ENCODE measurements around the gene ZNF217.

The ZNF217 gene

DNA sequence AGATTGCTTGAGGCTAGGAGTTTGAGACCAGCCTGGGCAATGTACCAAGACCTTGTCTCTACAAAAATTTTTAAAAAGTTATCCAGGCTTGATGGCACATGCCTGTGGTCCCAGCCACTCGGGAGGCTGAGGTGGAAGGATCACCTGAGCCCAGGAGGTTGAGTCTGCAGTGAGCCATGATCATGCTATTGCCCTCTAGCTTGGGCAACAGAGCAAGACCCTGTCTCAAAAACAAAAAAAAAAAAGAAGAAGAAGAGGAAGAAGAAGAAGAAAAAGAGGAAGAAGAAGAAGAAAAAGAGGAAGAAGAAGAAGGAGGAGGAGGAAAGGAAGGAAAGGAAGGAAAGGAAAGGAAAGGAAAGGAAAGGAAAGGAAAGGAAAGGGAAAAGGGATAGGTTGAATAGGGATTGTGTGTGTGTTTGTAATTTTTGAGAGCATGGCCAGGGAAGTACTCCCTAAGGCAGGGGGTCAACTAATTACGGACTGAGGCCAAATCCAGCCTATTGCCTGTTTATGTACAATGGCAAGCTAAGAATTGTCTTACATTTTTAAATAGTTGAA, 43.0 kb upstream of the ZNF217 start:
- no peak for TF ChIP-seq EP300 (IDR thresholded peaks at IDR 0.05; ENCODE audit: borderline replicate concordance)
- no peak for TF ChIP-seq EGR1 (IDR thresholded peaks at IDR 0.05)
- TF ChIP-seq NFIC (IDR thresholded peaks at IDR 0.05), result no peak
- TF ChIP-seq TCF12 (IDR thresholded peaks at IDR 0.05; ENCODE audit: low read depth), result no peak
- TF ChIP-seq, protein P1, sequence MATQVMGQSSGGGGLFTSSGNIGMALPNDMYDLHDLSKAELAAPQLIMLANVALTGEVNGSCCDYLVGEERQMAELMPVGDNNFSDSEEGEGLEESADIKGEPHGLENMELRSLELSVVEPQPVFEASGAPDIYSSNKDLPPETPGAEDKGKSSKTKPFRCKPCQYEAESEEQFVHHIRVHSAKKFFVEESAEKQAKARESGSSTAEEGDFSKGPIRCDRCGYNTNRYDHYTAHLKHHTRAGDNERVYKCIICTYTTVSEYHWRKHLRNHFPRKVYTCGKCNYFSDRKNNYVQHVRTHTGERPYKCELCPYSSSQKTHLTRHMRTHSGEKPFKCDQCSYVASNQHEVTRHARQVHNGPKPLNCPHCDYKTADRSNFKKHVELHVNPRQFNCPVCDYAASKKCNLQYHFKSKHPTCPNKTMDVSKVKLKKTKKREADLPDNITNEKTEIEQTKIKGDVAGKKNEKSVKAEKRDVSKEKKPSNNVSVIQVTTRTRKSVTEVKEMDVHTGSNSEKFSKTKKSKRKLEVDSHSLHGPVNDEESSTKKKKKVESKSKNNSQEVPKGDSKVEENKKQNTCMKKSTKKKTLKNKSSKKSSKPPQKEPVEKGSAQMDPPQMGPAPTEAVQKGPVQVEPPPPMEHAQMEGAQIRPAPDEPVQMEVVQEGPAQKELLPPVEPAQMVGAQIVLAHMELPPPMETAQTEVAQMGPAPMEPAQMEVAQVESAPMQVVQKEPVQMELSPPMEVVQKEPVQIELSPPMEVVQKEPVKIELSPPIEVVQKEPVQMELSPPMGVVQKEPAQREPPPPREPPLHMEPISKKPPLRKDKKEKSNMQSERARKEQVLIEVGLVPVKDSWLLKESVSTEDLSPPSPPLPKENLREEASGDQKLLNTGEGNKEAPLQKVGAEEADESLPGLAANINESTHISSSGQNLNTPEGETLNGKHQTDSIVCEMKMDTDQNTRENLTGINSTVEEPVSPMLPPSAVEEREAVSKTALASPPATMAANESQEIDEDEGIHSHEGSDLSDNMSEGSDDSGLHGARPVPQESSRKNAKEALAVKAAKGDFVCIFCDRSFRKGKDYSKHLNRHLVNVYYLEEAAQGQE (IDR thresholded peaks at IDR 0.05; ENCODE audit: low read depth), result no peak
- TF ChIP-seq FOXM1 (IDR thresholded peaks at IDR 0.05; ENCODE audit: borderline replicate concordance, low read depth), result no peak
- no peak for TF ChIP-seq TAF1 (IDR thresholded peaks at IDR 0.05; ENCODE audit: low read depth)
- no peak for TF ChIP-seq TEAD4 (IDR thresholded peaks at IDR 0.05)
- no peak for TF ChIP-seq CREB1 (IDR thresholded peaks at IDR 0.05; ENCODE audit: low read depth)
- TF ChIP-seq, protein P2, sequence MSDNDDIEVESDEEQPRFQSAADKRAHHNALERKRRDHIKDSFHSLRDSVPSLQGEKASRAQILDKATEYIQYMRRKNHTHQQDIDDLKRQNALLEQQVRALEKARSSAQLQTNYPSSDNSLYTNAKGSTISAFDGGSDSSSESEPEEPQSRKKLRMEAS (IDR thresholded peaks at IDR 0.05), result no peak
- TF ChIP-seq YY1 (IDR thresholded peaks at IDR 0.05; ENCODE audit: low read depth), result no peak
- TF ChIP-seq ZBTB7A (IDR thresholded peaks at IDR 0.05; ENCODE audit: low read depth), result no peak
- no peak for TF ChIP-seq RAD21 (IDR thresholded peaks at IDR 0.05; ENCODE audit: low read depth)
- TF ChIP-seq CEBPB (IDR thresholded peaks at IDR 0.05), result no peak
- TF ChIP-seq, protein P3, sequence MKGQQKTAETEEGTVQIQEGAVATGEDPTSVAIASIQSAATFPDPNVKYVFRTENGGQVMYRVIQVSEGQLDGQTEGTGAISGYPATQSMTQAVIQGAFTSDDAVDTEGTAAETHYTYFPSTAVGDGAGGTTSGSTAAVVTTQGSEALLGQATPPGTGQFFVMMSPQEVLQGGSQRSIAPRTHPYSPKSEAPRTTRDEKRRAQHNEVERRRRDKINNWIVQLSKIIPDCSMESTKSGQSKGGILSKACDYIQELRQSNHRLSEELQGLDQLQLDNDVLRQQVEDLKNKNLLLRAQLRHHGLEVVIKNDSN (IDR thresholded peaks at IDR 0.05), result no peak

DNA sequence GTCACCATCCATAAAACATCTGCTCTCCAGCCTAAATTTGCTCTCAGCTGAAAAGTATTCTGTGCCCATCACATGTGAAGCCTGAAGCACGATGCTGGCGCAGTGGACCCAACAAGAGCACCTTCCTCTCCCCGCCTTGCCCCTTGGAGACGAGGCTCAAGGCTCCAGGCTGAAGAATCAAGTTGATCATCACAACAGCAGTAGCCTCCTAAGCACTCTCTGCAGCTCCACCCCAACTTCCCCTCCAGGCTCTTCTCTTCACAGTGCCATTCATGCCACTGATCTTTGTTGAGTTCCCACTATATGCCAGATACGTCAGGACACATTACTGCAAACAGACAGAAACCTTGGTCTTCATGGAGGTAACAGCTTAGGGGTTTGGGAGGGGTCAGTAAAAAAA, 41.6 kb upstream of the ZNF217 start:
- no peak for TF ChIP-seq FOXM1 (IDR thresholded peaks at IDR 0.05; ENCODE audit: borderline replicate concordance, low read depth)
- TF ChIP-seq EGR1 (IDR thresholded peaks at IDR 0.05), result no peak
- TF ChIP-seq ZBTB7A (IDR thresholded peaks at IDR 0.05; ENCODE audit: low read depth), result no peak
- no peak for TF ChIP-seq TAF1 (IDR thresholded peaks at IDR 0.05; ENCODE audit: low read depth)
- TF ChIP-seq TCF12 (IDR thresholded peaks at IDR 0.05; ENCODE audit: low read depth), result no peak
- no peak for TF ChIP-seq CEBPB (IDR thresholded peaks at IDR 0.05)
- TF ChIP-seq RAD21 (IDR thresholded peaks at IDR 0.05; ENCODE audit: low read depth), result no peak
- TF ChIP-seq EP300 (IDR thresholded peaks at IDR 0.05; ENCODE audit: borderline replicate concordance), result no peak
- TF ChIP-seq, protein P1 (IDR thresholded peaks at IDR 0.05; ENCODE audit: low read depth), result no peak
- TF ChIP-seq, protein P2 (IDR thresholded peaks at IDR 0.05), result no peak
- no peak for TF ChIP-seq CREB1 (IDR thresholded peaks at IDR 0.05; ENCODE audit: low read depth)
- no peak for TF ChIP-seq YY1 (IDR thresholded peaks at IDR 0.05; ENCODE audit: low read depth)
- TF ChIP-seq, protein P3 (IDR thresholded peaks at IDR 0.05), result no peak
- no peak for TF ChIP-seq NFIC (IDR thresholded peaks at IDR 0.05)
- TF ChIP-seq TEAD4 (IDR thresholded peaks at IDR 0.05), result no peak

DNA sequence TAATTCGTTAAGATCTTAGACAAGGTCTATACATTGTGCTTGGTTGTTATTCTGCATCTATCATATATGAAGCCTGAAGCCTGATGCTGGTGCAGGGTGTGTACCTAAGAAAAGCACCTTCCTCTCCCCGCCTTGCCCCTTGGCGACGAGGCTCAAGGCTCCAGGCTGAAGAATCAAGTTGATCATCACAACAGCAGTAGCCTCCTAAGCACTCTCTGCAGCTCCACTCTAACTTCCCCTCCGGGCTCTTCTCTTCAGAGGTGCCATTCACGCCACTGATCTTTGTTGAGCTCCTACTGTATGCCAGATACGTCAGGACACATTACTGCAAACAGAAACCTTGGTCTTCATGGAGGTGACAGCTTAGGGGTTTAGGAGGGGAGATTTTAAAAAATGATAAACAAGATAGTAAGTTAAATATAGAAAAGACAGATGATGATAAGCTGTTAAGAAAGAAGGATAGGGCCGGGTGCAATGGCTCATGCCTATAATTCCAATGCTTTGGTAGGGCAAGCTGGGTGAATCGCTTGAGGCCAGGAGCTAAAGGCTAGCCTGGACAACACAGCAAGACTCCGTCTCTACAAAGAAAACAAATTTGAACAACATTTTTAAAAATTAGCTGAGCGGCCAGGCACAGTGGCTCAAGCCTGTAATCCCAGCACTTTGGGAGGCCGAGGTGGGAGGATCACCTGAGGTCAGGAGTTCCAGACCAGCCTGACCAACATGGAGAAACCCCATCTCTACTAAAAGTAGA, 38.4 kb upstream of the ZNF217 start:
- TF ChIP-seq NFIC (IDR thresholded peaks at IDR 0.05) (no peak), TEAD4 (IDR thresholded peaks at IDR 0.05) (no peak), CREB1 (IDR thresholded peaks at IDR 0.05; ENCODE audit: low read depth) (no peak), ZBTB7A (IDR thresholded peaks at IDR 0.05; ENCODE audit: low read depth) (no peak), CEBPB (IDR thresholded peaks at IDR 0.05) (no peak), YY1 (IDR thresholded peaks at IDR 0.05; ENCODE audit: low read depth) (no peak), TCF12 (IDR thresholded peaks at IDR 0.05; ENCODE audit: low read depth) (no peak)
- TF ChIP-seq, protein P1 (IDR thresholded peaks at IDR 0.05; ENCODE audit: low read depth), result no peak

DNA sequence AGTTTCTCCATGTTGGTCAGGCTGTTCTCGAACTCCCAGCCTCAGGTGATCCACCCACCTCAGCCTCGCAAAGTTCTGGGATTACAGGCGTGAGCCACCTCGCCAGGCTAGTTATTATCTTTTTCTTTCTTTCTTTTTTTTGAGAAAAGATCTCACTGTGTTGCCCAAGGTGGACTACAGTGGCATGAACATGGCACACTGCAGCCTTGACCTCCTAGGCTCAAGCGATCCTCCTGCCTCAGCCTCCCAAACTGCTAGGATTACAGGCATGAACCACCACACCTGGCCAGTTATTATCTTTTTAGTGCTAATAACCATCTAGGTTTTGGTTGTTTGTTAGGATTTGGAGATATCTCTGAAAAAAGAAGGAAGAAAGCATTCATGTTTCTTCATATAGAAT, 35.8 kb upstream of the ZNF217 start:
- TF ChIP-seq TAF1 (IDR thresholded peaks at IDR 0.05; ENCODE audit: low read depth) (no peak), RAD21 (IDR thresholded peaks at IDR 0.05; ENCODE audit: low read depth) (no peak), CEBPB (IDR thresholded peaks at IDR 0.05) (no peak), NFIC (IDR thresholded peaks at IDR 0.05) (no peak), FOXM1 (IDR thresholded peaks at IDR 0.05; ENCODE audit: borderline replicate concordance, low read depth) (no peak), CREB1 (IDR thresholded peaks at IDR 0.05; ENCODE audit: low read depth) (no peak), TEAD4 (IDR thresholded peaks at IDR 0.05) (no peak), EGR1 (IDR thresholded peaks at IDR 0.05) (no peak)
- TF ChIP-seq, protein P1 (IDR thresholded peaks at IDR 0.05; ENCODE audit: low read depth), result no peak

All from Ishikawa (cell line).